OCI-LY3 (cell line): ENCODE data around the gene FAM50B.

ENCODE experiments used
- CTCF ChIP-seq: fragments of 200-600, 300-600 bp; sonication (generic); IDR thresholded peaks from 2 replicates; pipeline ENCODE4 v1.5.1; 2014; ENCODE audit warnings: antibody characterized with exemption, low read length, low read depth
- EZH2phosphoT487 ChIP-seq: fragments of 200-600 bp; shearing (Covaris generic); IDR thresholded peaks from 2 replicates; pipeline ENCODE4 v1.6.1; 2018; ENCODE audit warnings: antibody characterized with exemption, mixed run types, low read depth

- TF ChIP-seq CTCF (no peak), EZH2phosphoT487 (no peak)
Measured at GRCh38 chr6:3857468-3858456, 8.6 kb downstream of the FAM50B start.
